Heart left ventricle (tissue), 13 donors: ENCODE data around the gene GXYLT2.

ENCODE experiments used
- CTCF ChIP-seq, 12 donors: fragments of 200-600 bp; sonication (generic) in 4 of 12; IDR thresholded peaks; one replicate each; pipeline versions ENCODE4 v1.5.0 to v1.8.0; 2018 to 2022; ENCODE audit warnings: antibody characterized with exemption in 12 of 12, mild to moderate bottlenecking in 5 of 12
- POLR2A ChIP-seq, 2 donors: fragments of 450-650 bp; IDR thresholded peaks; one replicate each; pipeline ENCODE4 v1.6.1; 2017; ENCODE audit warnings: antibody characterized with exemption in 2 of 2, mild to moderate bottlenecking in 2 of 2, moderate library complexity in 2 of 2
- donor health status: ischemic (EF 13 %, LVEDD 7.1; RV severe dilation, severe dysfunction).
- donor health status: DM: no; HTN: yes; CAD: no.
- donor health status: DM: no; HTN: no; CAD: no.
- donor health status: ischemic (EF 25% LVEDD 6.9; RV normal size, moderate dysfunction).
- donor health status: ischemic (EF 25% LVEDD 5.7; RV mildly dilated, moderate dysfunction).
- donor health status: ischemic (EF 35%, LVEDD 5.7; RV mildly dilated, moderate dysfunction).
- donor health status: nonischemic (EF 11% LVEDD 7.7; RV severe dilation, severe dysfunction).
- donor health status: DM: yes; HTN: yes; CAD: no.
- donor health status: PGD.
- donor health status: ischemic (EF 29% LVEDD 5.4; RV normal size, mild dysfunction).
- donor health status: nonischemic (EF 23%, LVEDD 6.1; RV moderate dilation, normal function).

- no peak for TF ChIP-seq POLR2A (IDR thresholded peaks at IDR 0.05)
- no peak for TF ChIP-seq CTCF (IDR thresholded peaks at IDR 0.05)
These were observed 41.7 kb upstream of the GXYLT2 start for GRCh38 chr3:72846166-72846565.
